IMR-90 (cell line): ENCODE measurements around the gene RPL6. TPM values are rescaled to one million over a fixed set of nuclear protein-coding genes. Genes with fewer than 3 reads are reported as not detected.
"Not testable (repeated sequence)": the region's sequence is repeated elsewhere in the genome, so short reads cannot be mapped to it uniquely, and the experiment has no call there.

Experiments
- ATAC-seq: fragments of 200-7000 bp; cut with Tn5 transposase; 2 replicates; pipeline ENCODE4 v1.9.1; 2020; ENCODE audit warnings: low read depth, mild to moderate bottlenecking, moderate library complexity
- BruUV-seq: library from RNA; stranded (reverse); fragments of 400-500 nt; replicated peaks from 2 replicates; lab custom pipeline; 2021; lab: Mats Ljungman, UMichigan
- CTCF ChIA-PET: fragments of 300-600 bp; formaldehyde crosslinking; extraction: SDS; loops from one replicate; lab custom pipeline; 2021; ENCODE audit warnings: antibody characterized with exemption; lab: Yijun Ruan, JAX
- POLR2A ChIA-PET: fragments of 300-600 bp; sonication (Branson Sonifier 250); formaldehyde crosslinking; loops from one replicate; lab custom pipeline; 2022; ENCODE audit warnings: antibody characterized with exemption; ENCODE audit not compliant: unreplicated experiment; lab: Charles Lee
- DNase-seq: peaks from one replicate; pipeline ENCODE4 v3.0.0; 2013
- H2AFZ ChIP-seq: replicated peaks from 2 replicates; pipeline ENCODE3; 2013; ENCODE audit warnings: low read length, mild to moderate bottlenecking; ENCODE audit not compliant: poor library complexity
- H2AK5ac ChIP-seq: 2 replicates; pipeline ENCODE4 v1.6.1; 2013; ENCODE audit warnings: low read depth, low read length, inconsistent platforms
- H2AK9ac ChIP-seq: replicated peaks from 2 replicates; pipeline ENCODE3; 2013; ENCODE audit warnings: mild to moderate bottlenecking, low read depth, low read length, moderate library complexity; ENCODE audit not compliant: poor library complexity
- H2BK120ac ChIP-seq: 2 replicates; pipeline ENCODE4 v1.6.1; 2013; ENCODE audit warnings: low read depth, low read length, inconsistent platforms
- H2BK15ac ChIP-seq: 3 replicates; pipeline ENCODE4 v1.6.1; 2013; ENCODE audit warnings: low read depth, low read length, inconsistent platforms
- H2BK20ac ChIP-seq: 2 replicates; pipeline ENCODE4 v1.6.1; 2013; ENCODE audit warnings: low read depth, mild to moderate bottlenecking, inconsistent platforms, low read length, moderate library complexity
- H2BK5ac ChIP-seq: 2 replicates; pipeline ENCODE4 v1.6.1; 2013; ENCODE audit warnings: mild to moderate bottlenecking, low read depth, low read length, inconsistent platforms; ENCODE audit not compliant: poor library complexity, severe bottlenecking
- H3K14ac ChIP-seq: replicated peaks from 2 replicates; pipeline ENCODE4 v1.6.1; 2013; ENCODE audit warnings: low read depth, low read length, inconsistent platforms
- H3K18ac ChIP-seq: 2 replicates; pipeline ENCODE4 v1.6.1; 2013; ENCODE audit warnings: low read depth, low read length, control low read depth
- H3K23ac ChIP-seq: 2 replicates; pipeline ENCODE4 v1.6.1; 2013; ENCODE audit warnings: low read depth, low read length, inconsistent platforms
- H3K27ac ChIP-seq: 2 replicates; pipeline ENCODE4 v1.5.1; 2013; ENCODE audit warnings: mild to moderate bottlenecking, control low read depth, low read length; ENCODE audit not compliant: insufficient read depth
- H3K27me3 ChIP-seq: 2 replicates; pipeline ENCODE4 v1.6.1; 2013; ENCODE audit warnings: low read length; ENCODE audit not compliant: control insufficient read depth, insufficient read depth
- H3K36me3 ChIP-seq: 2 replicates; pipeline ENCODE4 v1.6.1; 2013; ENCODE audit warnings: low read length, mixed read lengths; ENCODE audit not compliant: control insufficient read depth, insufficient read depth
- H3K4ac ChIP-seq: 2 replicates; pipeline ENCODE4 v1.6.1; 2013; ENCODE audit warnings: low read depth, low read length, inconsistent platforms
- H3K4me1 ChIP-seq: 2 replicates; pipeline ENCODE4 v1.6.1; 2013; ENCODE audit warnings: low read length, mixed read lengths; ENCODE audit not compliant: control insufficient read depth, insufficient read depth
- H3K4me2 ChIP-seq: 2 replicates; pipeline ENCODE4 v1.6.1; 2013; ENCODE audit warnings: low read depth, mild to moderate bottlenecking, control low read depth, low read length, moderate library complexity
- H3K4me3 ChIP-seq: 2 replicates; pipeline ENCODE4 v1.5.1; 2013; ENCODE audit warnings: low read depth, mild to moderate bottlenecking, control low read depth, low read length, moderate library complexity; ENCODE audit not compliant: insufficient read depth
- H3K56ac ChIP-seq: 2 replicates; pipeline ENCODE4 v1.6.1; 2013; ENCODE audit warnings: low read length, inconsistent platforms; ENCODE audit not compliant: insufficient read depth; ENCODE audit errors: extremely low read depth
- H3K79me1 ChIP-seq, 2 experiments: 2 replicates each; pipeline ENCODE4 v1.6.1; 2013; ENCODE audit warnings: low read length in 2 of 2, inconsistent platforms in 1 of 2, low read depth in 1 of 2
- H3K9ac ChIP-seq: 2 replicates; pipeline ENCODE4 v1.6.1; 2013; ENCODE audit warnings: low read depth, low read length, control low read depth
- H3K9me1 ChIP-seq: 2 replicates; pipeline ENCODE4 v1.6.1; 2013; ENCODE audit warnings: low read length, inconsistent platforms; ENCODE audit not compliant: insufficient read depth
- H3K9me3 ChIP-seq: 2 replicates; pipeline ENCODE4 v1.6.1; 2013; ENCODE audit warnings: low read length; ENCODE audit not compliant: control insufficient read depth, insufficient read depth
- H4K20me1 ChIP-seq: 2 replicates; pipeline ENCODE4 v1.6.1; 2013; ENCODE audit warnings: low read length, inconsistent platforms; ENCODE audit not compliant: insufficient read depth
- H4K5ac ChIP-seq: 2 replicates; pipeline ENCODE4 v1.6.1; 2013; ENCODE audit warnings: mild to moderate bottlenecking, low read depth, low read length, control low read depth
- H4K8ac ChIP-seq, 2 experiments: 2 replicates each; pipeline ENCODE4 v1.6.1; 2013; ENCODE audit warnings: low read depth in 2 of 2, low read length in 2 of 2, control low read depth in 1 of 2, inconsistent platforms in 1 of 2
- H4K91ac ChIP-seq: 2 replicates; pipeline ENCODE4 v1.6.1; 2013; ENCODE audit warnings: low read depth, low read length, inconsistent platforms; ENCODE audit not compliant: insufficient read depth
- CHD1 ChIP-seq: IDR thresholded peaks from 2 replicates; pipeline ENCODE4 v1.6.1; 2012; ENCODE audit warnings: low read depth, low read length, improper control_type of control experiment
- MAFK ChIP-seq: IDR thresholded peaks from 2 replicates; pipeline ENCODE4 v1.6.1; 2012; ENCODE audit warnings: low read depth, low read length, improper control_type of control experiment
- RCOR1 ChIP-seq: IDR thresholded peaks from 2 replicates; pipeline ENCODE4 v1.6.1; 2012; ENCODE audit warnings: mild to moderate bottlenecking, low read length, improper control_type of control experiment; ENCODE audit not compliant: insufficient replicate concordance
- USF2 ChIP-seq: fragments of 150-350 bp; IDR thresholded peaks from 2 replicates; pipeline ENCODE4 v1.6.1; 2017; ENCODE audit warnings: mild to moderate bottlenecking, antibody characterized with exemption, low read length, low read depth
- WGBS, 2 experiments: methylation state at CpG; one replicate each; pipeline versions ENCODE4 v1.1.5 to v1.1.7; 2013; ENCODE audit warnings: missing lambda C conversion rate in 2 of 2; ENCODE audit not compliant: insufficient read length in 1 of 2; ENCODE audit errors: extremely low coverage in 2 of 2; 5-methylcytosine and 5-hydroxymethylcytosine counted together
- dilution Hi-C: fragments of 300-500 bp; cut with HindIII; formaldehyde crosslinking; loops from one replicate; pipeline ENCODE4 v1.14.3; 2018; ENCODE audit warnings: low sequenced_read_pairs; ENCODE audit not compliant: unreplicated experiment
- in situ Hi-C: fragments of 300-500 bp; cut with MboI; formaldehyde crosslinking; loops from 3 replicates; pipeline ENCODE4 v1.14.3; 2019; ENCODE audit warnings: low sequenced_read_pairs, inconsistent platforms, mixed read lengths
- intact Hi-C: fragments of 100-400 bp; cut with micrococcal nuclease; formaldehyde crosslinking; loops from 2 replicates; pipeline ENCODE4 v1.10.0; 2022
- polyA plus RNA-seq, 3 experiments: library from polyadenylated mRNA; depleted of rRNA; stranded (reverse); fragments of >200 nt; gene quantifications; 2 replicates each; pipeline ENCODE4 v1.2.3, GENCODE V29; 2012; ENCODE audit warnings: low replicate concordance in 1 of 3
- total RNA-seq: library from RNA; depleted of rRNA; stranded (reverse); fragments of >200 nt; gene quantifications from 2 replicates; pipeline ENCODE4 v1.2.3, GENCODE V29; 2012

Gene RPL6
- total and polyA plus RNA-seq, 2 of the 4 experiments (the other 2 are of a cell fraction): 1,317 to 1,694 TPM

GRCh38 chr12:112450725-112451124 lies 41.3 kb upstream of the RPL6 start:
- H2BK15ac ChIP-seq: no peak overlapping the region
- no peak overlapping the region for H3K56ac ChIP-seq
- H3K9me1 ChIP-seq: no peaks in the 10 kb centered on the region
- no peak overlapping the region for H3K4me3 ChIP-seq
- H3K79me1 ChIP-seq: peaks cover 27 to 31% of the 10 kb centered on the region in 2 experiments
- no peak overlapping the region for H3K4me2 ChIP-seq
- H4K8ac ChIP-seq: no peak overlapping the region
- H3K36me3 ChIP-seq: peaks cover 30% of the 10 kb centered on the region
- no peak overlapping the region for H3K27ac ChIP-seq
- no peak overlapping the region for H2BK120ac ChIP-seq
- H2AK9ac ChIP-seq: no peak overlapping the region
- no peaks in the 10 kb centered on the region for H3K4me1 ChIP-seq
- H2BK5ac ChIP-seq: no peak overlapping the region
- dilution Hi-C loops (no loop called here), in situ Hi-C loops (no loop called here), intact Hi-C loops (no loop called here)
- H3K18ac ChIP-seq: no peak overlapping the region
- H3K27me3 ChIP-seq: no peaks in the 10 kb centered on the region
- no peak overlapping the region for H4K5ac ChIP-seq
- no peak overlapping the region for H3K23ac ChIP-seq
- ATAC-seq (no peak), DNase-seq (no peak)
- WGBS, 2 experiments: no CpG with 5 or more reads among the region's 4 CpGs
- TF ChIP-seq CHD1 (no peak), RCOR1 (no peak), MAFK (no peak), USF2 (no peak)
- ChIA-PET POLR2A (no interaction called here), CTCF (no interaction called here)
- H3K4ac ChIP-seq: no peak overlapping the region
- peaks cover 3% of the 10 kb centered on the region; the same call in 1 of the 2 replicates for H4K20me1 ChIP-seq
- H2AK5ac ChIP-seq: no peak overlapping the region
- no TSS peak for BruUV-seq
- H4K91ac ChIP-seq: no peak overlapping the region
- no peak overlapping the region for H2AFZ ChIP-seq
- H3K14ac ChIP-seq: no peak overlapping the region
- H2BK20ac ChIP-seq: no peak overlapping the region
- no peak overlapping the region for H3K9ac ChIP-seq
- no peaks in the 10 kb centered on the region for H3K9me3 ChIP-seq

GRCh38 chr12:112448165-112448564 lies 38.8 kb upstream of the RPL6 start:
- H4K91ac ChIP-seq, H4K5ac ChIP-seq, H3K14ac ChIP-seq, H2BK20ac ChIP-seq, H2BK120ac ChIP-seq, H3K27ac ChIP-seq, dilution Hi-C loops, H3K27me3 ChIP-seq, in situ Hi-C loops, H2AK9ac ChIP-seq, ATAC-seq, H2BK5ac ChIP-seq, intact Hi-C loops, H4K8ac ChIP-seq, H3K9me1 ChIP-seq, DNase-seq, H3K23ac ChIP-seq, H4K20me1 ChIP-seq, H3K9ac ChIP-seq, H3K9me3 ChIP-seq, H2AFZ ChIP-seq, H3K4ac ChIP-seq, H3K4me3 ChIP-seq, H3K56ac ChIP-seq, H3K4me1 ChIP-seq, H3K4me2 ChIP-seq, H2AK5ac ChIP-seq, POLR2A ChIA-PET, H3K18ac ChIP-seq, BruUV-seq, H2BK15ac ChIP-seq: not testable (repeated sequence)
- peaks cover 28% of the 10 kb centered on the region in 2 experiments for H3K79me1 ChIP-seq
- WGBS, 2 experiments: no CpG with 5 or more reads among the region's 2 CpGs
- CTCF ChIA-PET: interaction anchor here (0.7 kb wide), 1 partner anchor 12 kb away, joined by 3 read pairs; no protein-coding TSS in a partner anchor
- peaks cover 16% of the 10 kb centered on the region for H3K36me3 ChIP-seq
